Activated CD8-positive, alpha-beta memory T cell treated with anti-CD3 and anti-CD28 coated beads, Interleukin-2, amount 50 U/mL, for 4 hours (primary cell): ENCODE measurements around the gene CATSPER2.
"Not testable (repeated sequence)": the region's sequence is repeated elsewhere in the genome, so short reads cannot be mapped to it uniquely, and the experiment has no call there.

Source experiments
- DNase-seq: peaks from one replicate; pipeline ENCODE4 v3.0.0-alpha.2; 2020

Gene CATSPER2

GRCh38 chr15:43592841-43593240 lies 55.8 kb downstream of the CATSPER2 start:
- not testable (repeated sequence) for DNase-seq

- DNase-seq: not testable (repeated sequence)
Observed at GRCh38 chr15:43589778-43590466, 58.7 kb downstream of the CATSPER2 start, which contains the start of gene PPIP5K1. PPIP5K1 (minus strand) TSS chr15:43590208; CDS start chr15:43584504, 5,704 bp downstream.
